WI38 (cell line): ENCODE results near the gene CDC42EP4.
A peak's percentile ranks its signal among the peaks of the same experiment; 100 is the strongest.

ENCODE experiments used
- H3K4me3 ChIP-seq: 2 replicates; pipeline ENCODE4 v1.5.1; 2011; ENCODE audit warnings: low read depth, mild to moderate bottlenecking, control low read depth, low read length
- TF ChIP-seq, protein P1 (sequence below): IDR thresholded peaks from 2 replicates; pipeline ENCODE4 v1.5.1; 2012; ENCODE audit warnings: low read depth, mild to moderate bottlenecking, control low read depth, low read length

CDC42EP4 gene, protein sequence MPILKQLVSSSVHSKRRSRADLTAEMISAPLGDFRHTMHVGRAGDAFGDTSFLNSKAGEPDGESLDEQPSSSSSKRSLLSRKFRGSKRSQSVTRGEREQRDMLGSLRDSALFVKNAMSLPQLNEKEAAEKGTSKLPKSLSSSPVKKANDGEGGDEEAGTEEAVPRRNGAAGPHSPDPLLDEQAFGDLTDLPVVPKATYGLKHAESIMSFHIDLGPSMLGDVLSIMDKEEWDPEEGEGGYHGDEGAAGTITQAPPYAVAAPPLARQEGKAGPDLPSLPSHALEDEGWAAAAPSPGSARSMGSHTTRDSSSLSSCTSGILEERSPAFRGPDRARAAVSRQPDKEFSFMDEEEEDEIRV

DNA sequence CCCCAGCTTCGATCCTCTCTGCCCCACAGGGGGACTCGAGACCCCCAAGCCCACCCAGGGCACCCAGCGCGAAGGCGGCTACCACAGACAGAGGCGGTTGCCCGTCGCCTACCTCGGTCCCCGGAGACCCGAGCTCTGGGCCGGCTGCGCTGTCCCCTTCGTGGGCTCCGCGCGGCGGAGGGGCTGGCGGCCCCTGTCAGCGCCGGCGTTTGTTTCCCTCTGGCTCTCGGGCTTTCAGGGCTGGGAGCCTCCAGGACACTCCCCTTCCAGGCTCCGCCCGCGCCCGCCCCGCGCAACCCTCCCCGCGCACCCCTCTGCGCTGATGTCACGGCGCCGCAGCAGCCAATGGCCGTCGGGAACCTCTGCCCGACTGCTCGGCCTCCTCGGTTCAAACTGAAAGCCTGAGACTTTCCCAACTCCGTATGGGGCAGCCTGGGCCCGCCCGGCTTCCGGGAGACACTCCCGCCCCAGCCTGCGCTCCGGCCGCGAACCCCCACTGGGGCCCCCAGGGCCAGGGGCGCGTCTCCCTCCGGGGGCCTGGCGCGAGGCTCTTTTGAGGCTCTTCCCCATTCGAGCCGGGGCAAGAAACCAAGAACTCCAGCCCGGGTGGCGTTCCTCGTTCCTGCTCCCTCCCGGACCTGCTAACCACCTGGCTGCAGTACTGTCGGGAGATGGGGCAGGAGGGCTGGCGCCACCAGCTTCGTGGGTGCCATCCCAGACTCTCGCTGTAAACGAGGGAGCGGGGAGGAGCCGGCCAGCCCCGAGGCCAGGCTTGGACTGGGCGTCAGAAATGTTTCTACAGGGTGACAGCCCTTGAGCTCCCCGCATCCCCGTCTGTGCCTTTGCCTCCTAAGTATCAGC lies at the start of gene CDC42EP4:
Gene CDC42EP4 (minus strand): TSS at position 221 of the 861 bp plus-strand sequence. CDS start 25,501 bp downstream, outside the sequence.
- H3K4me3 ChIP-seq, result peak within 1 kb of the TSS; percentile 96
- TF ChIP-seq, protein P1, sequence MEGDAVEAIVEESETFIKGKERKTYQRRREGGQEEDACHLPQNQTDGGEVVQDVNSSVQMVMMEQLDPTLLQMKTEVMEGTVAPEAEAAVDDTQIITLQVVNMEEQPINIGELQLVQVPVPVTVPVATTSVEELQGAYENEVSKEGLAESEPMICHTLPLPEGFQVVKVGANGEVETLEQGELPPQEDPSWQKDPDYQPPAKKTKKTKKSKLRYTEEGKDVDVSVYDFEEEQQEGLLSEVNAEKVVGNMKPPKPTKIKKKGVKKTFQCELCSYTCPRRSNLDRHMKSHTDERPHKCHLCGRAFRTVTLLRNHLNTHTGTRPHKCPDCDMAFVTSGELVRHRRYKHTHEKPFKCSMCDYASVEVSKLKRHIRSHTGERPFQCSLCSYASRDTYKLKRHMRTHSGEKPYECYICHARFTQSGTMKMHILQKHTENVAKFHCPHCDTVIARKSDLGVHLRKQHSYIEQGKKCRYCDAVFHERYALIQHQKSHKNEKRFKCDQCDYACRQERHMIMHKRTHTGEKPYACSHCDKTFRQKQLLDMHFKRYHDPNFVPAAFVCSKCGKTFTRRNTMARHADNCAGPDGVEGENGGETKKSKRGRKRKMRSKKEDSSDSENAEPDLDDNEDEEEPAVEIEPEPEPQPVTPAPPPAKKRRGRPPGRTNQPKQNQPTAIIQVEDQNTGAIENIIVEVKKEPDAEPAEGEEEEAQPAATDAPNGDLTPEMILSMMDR, result no peak

DNA sequence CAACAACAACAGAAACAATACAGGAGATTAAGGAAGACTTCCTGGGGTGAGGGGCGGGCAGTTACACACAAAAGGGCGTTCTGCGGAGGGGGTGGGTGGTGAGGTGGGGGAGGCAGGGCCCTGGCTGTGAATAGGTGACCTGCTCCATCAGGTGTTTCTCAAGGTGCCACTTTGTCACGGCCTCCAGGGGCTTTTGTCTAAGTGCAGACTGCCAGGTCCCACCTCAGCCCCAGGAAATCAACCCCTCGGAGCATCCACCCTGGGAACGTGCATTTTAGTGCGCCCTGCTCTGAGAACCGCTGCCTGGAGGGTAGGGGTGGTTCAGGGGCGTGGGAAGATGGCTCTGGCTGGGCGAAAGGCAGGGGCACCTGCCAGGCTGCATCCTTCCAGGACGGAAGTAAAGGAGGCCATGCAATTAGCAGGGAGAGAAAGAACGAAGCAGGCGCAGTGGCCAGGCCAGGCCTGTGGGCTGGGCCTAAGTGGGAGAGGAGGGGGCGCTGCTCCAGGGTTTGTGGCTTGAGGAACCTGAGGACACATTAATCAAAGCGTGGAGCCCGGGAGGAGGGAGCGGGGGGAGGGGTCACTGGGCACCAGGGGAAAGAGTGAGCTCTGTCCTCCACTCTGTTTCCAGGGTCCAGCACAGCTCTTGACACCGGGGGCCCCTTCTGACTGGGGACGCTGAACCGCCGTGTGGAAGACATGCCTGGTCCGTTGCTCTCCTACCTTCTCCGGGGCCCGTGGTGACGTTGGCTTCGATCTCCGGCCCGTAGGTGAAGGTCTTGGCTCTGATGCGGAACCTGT lies 49.4 kb upstream of the CDC42EP4 start:
- no peak overlapping the region for H3K4me3 ChIP-seq

DNA sequence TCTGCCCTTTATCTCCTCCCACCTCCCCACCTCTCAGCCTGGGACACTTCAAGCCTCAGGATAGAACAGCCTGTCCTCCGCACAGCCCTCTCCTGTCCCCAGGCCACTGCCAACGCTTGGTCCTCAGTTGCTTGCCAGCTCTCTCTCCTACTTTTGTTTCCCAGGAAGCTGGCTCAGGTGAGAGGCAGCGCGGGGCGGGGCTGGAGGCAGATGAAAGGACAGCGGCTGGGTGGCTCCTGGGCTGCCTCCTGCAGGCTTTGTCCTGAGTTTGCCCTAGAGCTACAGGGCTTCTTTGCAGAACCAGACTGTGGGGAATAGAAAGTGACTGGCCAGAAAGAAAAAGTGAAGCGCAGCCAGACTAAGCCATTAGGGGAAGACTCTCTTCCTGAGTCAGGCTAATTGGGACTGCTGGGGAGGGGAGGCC lies 48.2 kb upstream of the CDC42EP4 start:
- TF ChIP-seq, protein P1, result no peak
- H3K4me3 ChIP-seq, result no peak overlapping the region

More for the DNA sequence above, 49.4 kb upstream of the CDC42EP4 start:
- TF ChIP-seq, protein P1, result no peak

DNA sequence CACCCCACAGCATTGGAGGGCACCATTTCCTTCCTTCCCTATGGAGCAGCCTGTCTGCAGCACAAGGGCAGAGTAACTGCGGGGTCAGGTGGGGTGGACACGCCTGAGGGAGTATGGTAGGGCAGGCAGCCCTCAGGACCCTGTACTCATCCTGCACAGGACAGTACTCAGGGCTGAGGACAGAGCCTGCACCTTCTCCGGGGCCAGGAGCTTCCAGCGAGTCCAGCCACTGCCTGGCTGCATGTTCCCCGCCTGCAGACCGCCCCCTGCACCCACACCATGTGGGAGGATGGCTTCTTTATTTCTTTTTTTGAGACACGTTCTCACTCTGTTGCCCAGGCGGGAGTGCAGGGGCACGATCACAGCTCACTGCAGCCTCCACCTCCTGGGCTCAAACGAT lies 47.6 kb upstream of the CDC42EP4 start:
- no peak overlapping the region for H3K4me3 ChIP-seq
- TF ChIP-seq, protein P1, result no peak

DNA sequence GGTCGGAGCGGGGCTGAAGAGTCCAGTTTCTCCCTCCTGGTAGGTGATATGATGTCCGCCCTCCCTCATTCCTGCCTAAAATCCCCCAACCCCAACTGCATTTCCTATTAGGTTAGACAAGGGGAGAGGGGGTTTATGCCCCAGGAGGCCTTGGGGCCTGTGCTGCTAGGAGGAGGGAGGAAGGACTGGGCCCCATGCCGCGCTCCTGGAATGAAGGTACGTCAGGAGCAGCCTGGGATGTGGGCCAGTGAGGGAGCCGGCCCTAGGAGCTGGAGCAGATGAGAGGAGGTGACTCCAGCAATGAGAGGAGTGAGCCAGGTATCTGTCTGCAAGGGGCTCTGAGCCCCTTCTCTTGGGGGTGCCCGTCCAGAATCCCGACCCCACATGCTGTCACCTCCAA lies 46.9 kb upstream of the CDC42EP4 start:
- TF ChIP-seq, protein P1, result no peak
- no peak overlapping the region for H3K4me3 ChIP-seq

DNA sequence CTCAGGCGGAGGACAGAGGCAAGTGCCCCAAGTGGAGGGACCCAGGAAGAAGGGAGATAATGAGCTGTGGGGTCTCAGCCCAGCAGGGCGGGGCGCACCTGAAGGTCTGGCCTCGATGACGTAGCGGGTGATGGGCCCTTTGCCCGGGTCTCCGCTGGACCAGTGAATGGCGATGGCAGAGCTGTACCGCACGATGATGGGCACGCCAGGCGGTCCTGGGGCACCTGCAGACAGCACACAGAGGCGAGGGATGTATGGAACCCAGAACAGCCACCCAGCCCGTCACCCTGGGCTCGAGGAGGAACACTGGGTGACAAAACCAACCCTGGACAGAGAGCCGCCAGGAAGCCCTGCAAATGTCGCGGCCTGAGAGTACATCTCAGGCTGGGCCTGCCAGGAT lies 46.2 kb upstream of the CDC42EP4 start:
- TF ChIP-seq, protein P1, result no peak
- no peak overlapping the region for H3K4me3 ChIP-seq
